ENCODE results near the gene GALNT10. TPM values are rescaled to one million over a fixed set of nuclear protein-coding genes. Genes with fewer than 3 reads are reported as not detected.

Gene GALNT10
- polyA plus RNA-seq, 3 donors, result 6.2 to 14.5 (median 8.1) TPM

- H3K27ac ChIP-seq (ENCODE audit: low read depth, low read length), result no peak overlapping the region
- WGBS, 3 donors, result 50 to 100% (median 100%) methylated on average over 1 of the region's 1 CpG
These were observed 112.6 kb downstream of the GALNT10 start for GRCh38 chr5:154303133-154303532.

- WGBS, 3 donors, result 70 to 96% (median 77%) methylated on average over 7 of the region's 7 CpGs
These were observed 118.2 kb downstream of the GALNT10 start for GRCh38 chr5:154308443-154309370.

GRCh38 chr5:154309371-154309745, 118.8 kb downstream of the GALNT10 start:
- 86 to 100% (median 96%) methylated on average over 1 of the region's 1 CpG for WGBS, 3 donors
- no peak overlapping the region for H3K27ac ChIP-seq (ENCODE audit: low read depth, low read length)

More at GRCh38 chr5:154308443-154309370, 118.2 kb downstream of the GALNT10 start:
- no peak overlapping the region for H3K27ac ChIP-seq (ENCODE audit: low read depth, low read length)

GRCh38 chr5:154309805-154310204, 119.3 kb downstream of the GALNT10 start:
- no peak overlapping the region for H3K27ac ChIP-seq (ENCODE audit: low read depth, low read length)
- WGBS, 3 donors, result 51 to 86% (median 55%) methylated on average over 8 of the region's 8 CpGs

GRCh38 chr5:154311362-154311761, 120.8 kb downstream of the GALNT10 start:
- no peak overlapping the region for H3K27ac ChIP-seq (ENCODE audit: low read depth, low read length)
- WGBS, 3 donors, result 63 to 93% (median 65%) methylated on average over 5 of the region's 5 CpGs

- WGBS, 3 donors, result 94 to 97% (median 95%) methylated on average over 3 of the region's 3 CpGs
These were observed 121.5 kb downstream of the GALNT10 start for GRCh38 chr5:154312000-154312399.

GRCh38 chr5:154312576-154312975, 122.0 kb downstream of the GALNT10 start:
- H3K27ac ChIP-seq (ENCODE audit: low read depth, low read length), result no peak overlapping the region

More at GRCh38 chr5:154312000-154312399, 121.5 kb downstream of the GALNT10 start:
- H3K27ac ChIP-seq (ENCODE audit: low read depth, low read length), result no peak overlapping the region

- H3K27ac ChIP-seq (ENCODE audit: low read depth, low read length), result no peak overlapping the region
- WGBS, 3 donors, result 76 to 83% (median 79%) methylated on average over 4 of the region's 4 CpGs
These were observed 123.0 kb downstream of the GALNT10 start for GRCh38 chr5:154313360-154314017.

- H3K27ac ChIP-seq (ENCODE audit: low read depth, low read length), result no peak overlapping the region
- WGBS, 3 donors, result 64 to 96% (median 88%) methylated on average over 3 of the region's 3 CpGs
These were observed 124.7 kb downstream of the GALNT10 start for GRCh38 chr5:154315196-154315595.

GRCh38 chr5:154315756-154316155, 125.2 kb downstream of the GALNT10 start:
- no peak overlapping the region for H3K27ac ChIP-seq (ENCODE audit: low read depth, low read length)

GRCh38 chr5:154316223-154316935, 125.8 kb downstream of the GALNT10 start:
- H3K27ac ChIP-seq (ENCODE audit: low read depth, low read length), result no peak overlapping the region

GRCh38 chr5:154317916-154318315, 127.4 kb downstream of the GALNT10 start:
- 89 to 94% (median 94%) methylated on average over 3 of the region's 3 CpGs for WGBS, 3 donors
- H3K27ac ChIP-seq (ENCODE audit: low read depth, low read length), result no peak overlapping the region

More at GRCh38 chr5:154316223-154316935, 125.8 kb downstream of the GALNT10 start:
- 63 to 84% (median 82%) methylated on average over 6 of the region's 6 CpGs for WGBS, 3 donors

GRCh38 chr5:154318691-154319090, 128.2 kb downstream of the GALNT10 start:
- no peak overlapping the region for H3K27ac ChIP-seq (ENCODE audit: low read depth, low read length)
- 94 to 98% (median 95%) methylated on average over 1 of the region's 1 CpG for WGBS, 3 donors

GRCh38 chr5:154319736-154320135, 129.2 kb downstream of the GALNT10 start:
- no peak overlapping the region for H3K27ac ChIP-seq (ENCODE audit: low read depth, low read length)
- 81 to 89% (median 84%) methylated on average over 4 of the region's 4 CpGs for WGBS, 3 donors

- 55 to 64% (median 56%) methylated on average over 6 of the region's 6 CpGs for WGBS, 3 donors
- H3K27ac ChIP-seq (ENCODE audit: low read depth, low read length), result no peak overlapping the region
These were observed 129.9 kb downstream of the GALNT10 start for GRCh38 chr5:154320224-154321089.

GRCh38 chr5:154321546-154321945, 131.0 kb downstream of the GALNT10 start:
- H3K27ac ChIP-seq (ENCODE audit: low read depth, low read length), result no peak overlapping the region
- 85 to 100% (median 94%) methylated on average over 3 of the region's 3 CpGs for WGBS, 3 donors

- 83 to 98% (median 92%) methylated on average over 2 of the region's 2 CpGs for WGBS, 3 donors
- no peak overlapping the region for H3K27ac ChIP-seq (ENCODE audit: low read depth, low read length)
These were observed 133.5 kb downstream of the GALNT10 start for GRCh38 chr5:154324033-154324432.

- H3K27ac ChIP-seq (ENCODE audit: low read depth, low read length), result no peak overlapping the region
- WGBS, 3 donors, result 73 to 96% (median 77%) methylated on average over 1 of the region's 1 CpG
These were observed 135.0 kb downstream of the GALNT10 start for GRCh38 chr5:154325566-154325965.
